GM18870 (cell line): Measurements from ENCODE around the gene MON1A.
"Not testable (repeated sequence)": the region's sequence is repeated elsewhere in the genome, so short reads cannot be mapped to it uniquely, and the experiment has no call there.

Source experiments
- ATAC-seq: cut with Tn5 transposase; IDR thresholded peaks from one replicate; pipeline ENCODE4 v1.9.1; 2021; ENCODE audit warnings: moderate library complexity; ENCODE audit not compliant: unreplicated experiment

Gene MON1A

GRCh38 chr3:49929291-49930167 is at the start of gene MON1A:
Gene MON1A (minus strand): TSS chr3:49929811. CDS start chr3:49913346, 16,465 bp downstream.
- ATAC-seq, result peak; percentile 66

- ATAC-seq, result no peak
Observed at GRCh38 chr3:49976942-49977341, 47.3 kb upstream of the MON1A start.

GRCh38 chr3:49972656-49973055 is 43.0 kb upstream of the MON1A start:
- ATAC-seq, result no peak

- ATAC-seq, result no peak
Observed at GRCh38 chr3:49968346-49968745, 38.7 kb upstream of the MON1A start.

- ATAC-seq, result no peak
Observed at GRCh38 chr3:49967291-49967690, 37.7 kb upstream of the MON1A start.

GRCh38 chr3:49966233-49966942 is 36.8 kb upstream of the MON1A start:
- no peak for ATAC-seq

- ATAC-seq, result no peak
Observed at GRCh38 chr3:49955636-49956035, 26.0 kb upstream of the MON1A start.

- ATAC-seq, result no peak
Observed at GRCh38 chr3:49952924-49953323, 23.3 kb upstream of the MON1A start.

- no peak for ATAC-seq
Observed at GRCh38 chr3:49942651-49943050, 13.0 kb upstream of the MON1A start.

GRCh38 chr3:49940667-49941249 is 11.1 kb upstream of the MON1A start:
- no peak for ATAC-seq

- ATAC-seq, result peak; percentile 73
Observed at GRCh38 chr3:49939858-49940666, 10.5 kb upstream of the MON1A start, which contains the start of gene RBM6. Gene RBM6 (plus strand): TSS chr3:49940150. CDS start chr3:49962642, 22,492 bp downstream.

GRCh38 chr3:49937090-49937489 is 7.5 kb upstream of the MON1A start:
- ATAC-seq, result no peak

GRCh38 chr3:49932281-49932680 is 2.7 kb upstream of the MON1A start:
- not testable (repeated sequence) for ATAC-seq

- ATAC-seq, result no peak
Observed at GRCh38 chr3:49930922-49931321, 1.3 kb upstream of the MON1A start.

GRCh38 chr3:49930168-49930690 is 618 bp upstream of the MON1A start:
- no peak for ATAC-seq

GRCh38 chr3:49928481-49929017 is 1.1 kb downstream of the MON1A start:
- no peak for ATAC-seq

- ATAC-seq, result no peak
Observed at GRCh38 chr3:49927798-49928197, 1.8 kb downstream of the MON1A start.

GRCh38 chr3:49926117-49926728 is 3.4 kb downstream of the MON1A start:
- no peak for ATAC-seq

GRCh38 chr3:49925485-49925884 is 4.1 kb downstream of the MON1A start:
- ATAC-seq, result no peak

- ATAC-seq, result no peak
Observed at GRCh38 chr3:49924683-49925082, 4.9 kb downstream of the MON1A start.
